GM12878 (cell line): ENCODE data around the gene SEC16A. TPM values are rescaled to one million over a fixed set of nuclear protein-coding genes. Genes with fewer than 3 reads are reported as not detected.

ENCODE experiments used
- ATAC-seq: fragments of 200-7000 bp; cut with Tn5 transposase; 3 replicates; pipeline ENCODE4 v1.9.1; 2020; ENCODE audit warnings: mild to moderate bottlenecking, moderate library complexity
- BruUV-seq: library from RNA; stranded (reverse); fragments of 400-500 nt; replicated peaks from 2 replicates; lab custom pipeline; 2021; lab: Mats Ljungman, UMichigan
- CTCF ChIA-PET: fragments of 300-600 bp; sonication (Branson Sonifier 250); formaldehyde crosslinking; extraction: SDS; loops from one replicate; lab custom pipeline; 2021; ENCODE audit warnings: inconsistent platforms; lab: Yijun Ruan, JAX
- POLR2A ChIA-PET: fragments of 350-600 bp; formaldehyde crosslinking; extraction: SDS; loops from one replicate; lab custom pipeline; 2021; ENCODE audit warnings: inconsistent platforms; lab: Charles Lee
- RAD21 ChIA-PET: fragments of 300-600 bp; sonication (Branson Sonifier 250); formaldehyde crosslinking; loops from one replicate; lab custom pipeline; 2023; ENCODE audit warnings: antibody characterized with exemption; ENCODE audit not compliant: unreplicated experiment; lab: Charles Lee
- SMC1A ChIA-PET: fragments of 300-600 bp; sonication (Branson Sonifier 250); formaldehyde crosslinking; loops from one replicate; lab custom pipeline; 2023; ENCODE audit not compliant: unreplicated experiment, uncharacterized antibody; lab: Charles Lee
- DNase-seq: peaks from one replicate; pipeline ENCODE4 v3.0.0-alpha.2; 2011; ENCODE audit warnings: low read depth, low spot score
- FAIRE-seq: peaks from 3 replicates; lab custom pipeline; 2011; peaks lifted over from hg19 to GRCh38; lab: Jason Lieb, UNC
- H2AFZ ChIP-seq: 2 replicates; pipeline ENCODE4 v1.6.0; 2011; ENCODE audit warnings: low read depth, low read length, control low read depth; ENCODE audit not compliant: control insufficient read depth
- H3K27ac ChIP-seq: 2 replicates; pipeline ENCODE4 v1.5.1; 2011; ENCODE audit warnings: control low read depth; ENCODE audit not compliant: control insufficient read depth, insufficient read depth
- H3K27me3 ChIP-seq, 2 experiments: replicated peaks in 1 of 2; 2 replicates each; pipeline versions ENCODE4 v1.6.0 to v1.6.1; 2011; ENCODE audit warnings: low read length in 1 of 2; ENCODE audit not compliant: control insufficient read depth in 2 of 2, insufficient read depth in 2 of 2
- H3K36me3 ChIP-seq, 2 experiments: 2 replicates each; pipeline ENCODE4 v1.5.1; 2011; ENCODE audit warnings: low read length in 1 of 2; ENCODE audit not compliant: control insufficient read depth in 2 of 2, insufficient read depth in 2 of 2
- H3K4me1 ChIP-seq: 2 replicates; pipeline ENCODE4 v1.6.1; 2011; ENCODE audit warnings: mild to moderate bottlenecking, low read length, moderate library complexity, mixed read lengths; ENCODE audit not compliant: control insufficient read depth, insufficient read depth
- H3K4me2 ChIP-seq: 2 replicates; pipeline ENCODE4 v1.6.0; 2011; ENCODE audit warnings: control low read depth; ENCODE audit not compliant: control insufficient read depth, insufficient read depth
- H3K4me3 ChIP-seq: fragments of 200-600 bp; sonication (generic); 2 replicates; pipeline ENCODE4 v1.5.1; 2016
- H3K79me2 ChIP-seq: 2 replicates; pipeline ENCODE4 v1.6.0; 2011; ENCODE audit warnings: low read length; ENCODE audit not compliant: control insufficient read depth, insufficient read depth
- H3K9ac ChIP-seq: 2 replicates; pipeline ENCODE4 v1.8.0; 2011; ENCODE audit warnings: low read length, control low read depth, mixed read lengths; ENCODE audit not compliant: control insufficient read depth, insufficient read depth
- H3K9me3 ChIP-seq: replicated peaks from 3 replicates; pipeline ENCODE4 v1.5.1; 2011; ENCODE audit warnings: mild to moderate bottlenecking, low read length; ENCODE audit not compliant: control insufficient read depth, insufficient read depth
- H4K20me1 ChIP-seq: 2 replicates; pipeline ENCODE4 v1.6.0; 2011; ENCODE audit not compliant: control insufficient read depth, insufficient read depth
- BHLHE40 ChIP-seq, 2 experiments: fragments of 450-650 bp in 1 of 2; IDR thresholded peaks; 2 replicates each; pipeline ENCODE4 v1.6.1; 2011 to 2017; ENCODE audit warnings: low read depth in 2 of 2, borderline replicate concordance in 1 of 2, improper control_type of control experiment in 1 of 2, low read length in 1 of 2, mild to moderate bottlenecking in 1 of 2
- EGR1 ChIP-seq, 2 experiments: IDR thresholded peaks; 1 replicate in 1 of 2; 2 replicates in 1 of 2; pipeline ENCODE4 v1.6.1; 2011 to 2012; ENCODE audit warnings: low read depth in 2 of 2, low read length in 2 of 2, borderline replicate concordance in 1 of 2, mild to moderate bottlenecking in 1 of 2, moderate library complexity in 1 of 2
- MXI1 ChIP-seq: fragments of 150-350 bp; IDR thresholded peaks from 2 replicates; pipeline ENCODE4 v1.6.1; 2011; ENCODE audit warnings: low read depth, mild to moderate bottlenecking, inconsistent platforms, low read length, improper control_type of control experiment
- RAD21 ChIP-seq: IDR thresholded peaks from 2 replicates; pipeline ENCODE4 v1.6.1; 2011; ENCODE audit warnings: mild to moderate bottlenecking, low read depth, low read length, moderate library complexity; ENCODE audit not compliant: insufficient read depth
- RUNX3 ChIP-seq: IDR thresholded peaks from 2 replicates; pipeline ENCODE4 v1.6.1; 2012; ENCODE audit warnings: low read length, inconsistent platforms
- SIX5 ChIP-seq: IDR thresholded peaks from 2 replicates; pipeline ENCODE4 v1.6.1; 2011; ENCODE audit warnings: mild to moderate bottlenecking, low read depth, low read length, moderate library complexity; ENCODE audit not compliant: severe bottlenecking
- SMARCA5 ChIP-seq: fragments of 450-650 bp; IDR thresholded peaks from 2 replicates; pipeline ENCODE4 v1.6.1; 2017; ENCODE audit warnings: mild to moderate bottlenecking
- SMC3 ChIP-seq: IDR thresholded peaks from 2 replicates; pipeline ENCODE4 v1.6.1; 2011; ENCODE audit warnings: low read length, improper control_type of control experiment, borderline replicate concordance
- SPI1 ChIP-seq: IDR thresholded peaks from 2 replicates; pipeline ENCODE4 v1.6.1; 2011; ENCODE audit warnings: low read depth, mild to moderate bottlenecking, low read length, moderate library complexity, borderline replicate concordance; ENCODE audit not compliant: insufficient read depth
- YY1 ChIP-seq: IDR thresholded peaks from 2 replicates; pipeline ENCODE4 v1.6.1; 2011; ENCODE audit warnings: low read depth, mild to moderate bottlenecking, low read length
- whole genome bisulfite sequencing: methylation state at CpG from one replicate; pipeline ENCODE4 v1.1.6; 2016; ENCODE audit warnings: low lambda C conversion rate; ENCODE audit not compliant: insufficient replicate concordance, insufficient coverage; ENCODE audit errors: missing lambda C conversion rate; 5-methylcytosine and 5-hydroxymethylcytosine counted together
- in situ Hi-C: fragments of 300-500 bp; cut with MboI; formaldehyde crosslinking; loops from 9 replicates; pipeline ENCODE4 v1.14.3; 2018; ENCODE audit warnings: mixed read lengths
- intact Hi-C: fragments of 100-400 bp; cut with micrococcal nuclease; formaldehyde crosslinking; loops from one replicate; pipeline ENCODE4 v1.14.2; 2022; ENCODE audit not compliant: unreplicated experiment
- polyA plus RNA-seq, 11 experiments: library from polyadenylated mRNA; depleted of rRNA in 4 of 11; unstranded in 6 of 11; stranded (reverse) in 5 of 11; fragments of >200 nt; fragmentation: Nextera tagmentation in 4 of 11; fragmentation: Illumina TruSeq in 1 of 11; extraction: Ambion mirVana in 4 of 11; extraction: Trizol in 1 of 11; gene quantifications; 1 replicate in 1 of 11; 2 replicates in 10 of 11; pipeline versions ENCODE4 v1.2.1 to v1.2.3, GENCODE V29; 2011 to 2016; ENCODE audit warnings: inconsistent platforms in 2 of 11, missing spikeins in 2 of 11, low read depth in 1 of 11
- total RNA-seq, 4 experiments: library from RNA; depleted of rRNA in 3 of 4; stranded (reverse); fragments of >200 nt in 3 of 4; fragmentation: Illumina TruSeq in 1 of 4; extraction: Trizol in 1 of 4; gene quantifications; 2 replicates each; pipeline versions ENCODE4 v1.2.1 to v1.2.3, GENCODE V29; 2013 to 2021
- TF ChIP-seq, protein P1 (sequence below), 3 experiments: IDR thresholded peaks in 2 of 3; conservative IDR thresholded peaks in 1 of 3; 2 replicates each; pipeline ENCODE4 v1.5.1; 2011; ENCODE audit warnings: low read depth in 3 of 3, low read length in 3 of 3, mild to moderate bottlenecking in 3 of 3, control low read depth in 2 of 3, moderate library complexity in 2 of 3, inconsistent platforms in 1 of 3, mixed read lengths in 1 of 3; ENCODE audit not compliant: control insufficient read depth in 2 of 3, insufficient read depth in 1 of 3; ENCODE audit errors: extremely low read depth in 1 of 3

Gene SEC16A
- total and polyA plus RNA-seq, 10 of the 15 experiments (the other 5 are each of a cell fraction or from before 2014, with no cell fraction given), result 9.9 to 59.1 (median 21.7) TPM

DNA sequence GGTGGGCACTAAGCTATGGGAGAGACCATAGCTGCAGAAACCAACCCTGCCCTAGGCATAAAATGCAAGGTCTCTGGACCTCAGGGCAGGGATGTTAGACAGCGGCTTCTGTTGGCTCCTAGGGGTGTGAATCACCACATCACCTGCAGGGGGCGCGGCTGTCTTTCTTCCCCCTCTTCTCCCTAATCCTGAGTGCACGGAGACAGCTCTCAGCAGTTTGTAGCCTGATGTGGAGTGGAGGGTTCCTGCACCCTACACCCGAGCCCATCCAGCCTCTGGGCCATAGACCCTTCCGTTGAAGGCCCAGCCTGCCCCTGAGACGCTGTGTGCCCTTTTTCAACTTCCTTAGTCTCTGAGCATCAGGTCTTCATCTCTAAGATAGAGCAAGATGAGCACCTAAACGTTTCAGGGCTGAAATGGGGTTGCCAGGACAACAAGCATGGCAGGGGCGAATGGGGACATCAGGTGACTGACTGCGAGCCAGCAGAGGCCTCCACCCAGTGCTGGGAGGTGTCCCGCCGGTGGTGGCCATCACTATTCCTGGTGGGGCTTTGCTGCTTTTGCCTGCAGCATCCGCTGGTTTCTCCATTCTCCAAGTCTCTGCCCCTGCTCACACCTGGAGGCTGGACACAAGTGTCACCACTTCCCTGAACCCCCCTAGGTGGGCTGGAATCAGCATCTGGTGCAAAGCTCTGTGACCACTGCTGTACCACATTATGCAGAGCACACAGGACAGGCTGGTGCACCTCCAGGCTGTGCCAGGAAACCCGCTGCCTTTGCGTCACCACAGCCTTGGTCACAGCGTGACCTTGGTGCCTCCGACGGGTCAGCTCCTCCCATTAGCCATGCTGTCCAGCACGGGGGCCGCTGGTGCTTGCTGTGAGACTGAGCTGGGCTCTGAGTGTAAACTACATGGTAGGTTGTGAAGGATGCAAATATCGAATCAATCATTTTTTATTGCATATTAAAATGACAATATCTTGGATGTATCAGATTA is 2.5 kb upstream of the SEC16A start:
- POLR2A ChIA-PET, result interaction anchor here (1.2 kb wide), 1 partner anchor 140 kb away, joined by 3 read pairs; no protein-coding TSS in a partner anchor
- H3K4me2 ChIP-seq, result no peak overlapping the region
- H3K4me3 ChIP-seq, result no peak overlapping the region
- RAD21 ChIA-PET, result interaction anchor here (0.9 to 7.8 kb wide), 10 partner anchors 54 to 215 kb away, joined by 3 to 126 read pairs (median 4); no protein-coding TSS in a partner anchor
- peaks cover 21% of the 10 kb centered on the region for H3K79me2 ChIP-seq
- peak; percentile 89 for FAIRE-seq
- peak; percentile 40 for ATAC-seq
- H3K4me1 ChIP-seq, result peaks cover 6% of the 10 kb centered on the region; the same call in 1 of the 2 replicates
- no TSS peak for BruUV-seq
- H2AFZ ChIP-seq, result no peak overlapping the region
- in situ Hi-C loops, result no loop called here
- H3K9me3 ChIP-seq, result no peaks in the 10 kb centered on the region
- no peak for DNase-seq
- CTCF ChIA-PET, result interaction anchor here (0.6 to 9.0 kb wide), 24 partner anchors 14 to 244 kb away, joined by 3 to 223 read pairs (median 4); no protein-coding TSS in a partner anchor
- 11% methylated on average over 21 of the region's 21 CpGs for WGBS
- H3K9ac ChIP-seq, result no peak overlapping the region
- no peaks in the 10 kb centered on the region for H3K27me3 ChIP-seq
- TF ChIP-seq EGR1 (IDR thresholded peaks at IDR 0.05; ENCODE audit: borderline replicate concordance in 1 of 2, low read depth in 2 of 2, low read length in 2 of 2) (no peak), SMC3 (peak; percentile 93), RAD21 (peak; percentile 72), YY1 (peak; percentile 60; the same call in 1 of the 2 replicates), SIX5 (no peak), BHLHE40 (IDR thresholded peaks at IDR 0.05; ENCODE audit: borderline replicate concordance in 1 of 2, low read depth in 2 of 2, low read length in 1 of 2) (0 out of 4 replicates have a peak, but pooled peaks of 1 of the 2 experiments have one; percentile 8), RUNX3 (peak; percentile 20; the same call in 1 of the 2 replicates), SPI1 (no peak), MXI1 (0 out of 2 replicates have a peak, but pooled peaks have one; percentile 25), SMARCA5 (peak; percentile 75; the same call in 1 of the 2 replicates)
- TF ChIP-seq, protein P1, sequence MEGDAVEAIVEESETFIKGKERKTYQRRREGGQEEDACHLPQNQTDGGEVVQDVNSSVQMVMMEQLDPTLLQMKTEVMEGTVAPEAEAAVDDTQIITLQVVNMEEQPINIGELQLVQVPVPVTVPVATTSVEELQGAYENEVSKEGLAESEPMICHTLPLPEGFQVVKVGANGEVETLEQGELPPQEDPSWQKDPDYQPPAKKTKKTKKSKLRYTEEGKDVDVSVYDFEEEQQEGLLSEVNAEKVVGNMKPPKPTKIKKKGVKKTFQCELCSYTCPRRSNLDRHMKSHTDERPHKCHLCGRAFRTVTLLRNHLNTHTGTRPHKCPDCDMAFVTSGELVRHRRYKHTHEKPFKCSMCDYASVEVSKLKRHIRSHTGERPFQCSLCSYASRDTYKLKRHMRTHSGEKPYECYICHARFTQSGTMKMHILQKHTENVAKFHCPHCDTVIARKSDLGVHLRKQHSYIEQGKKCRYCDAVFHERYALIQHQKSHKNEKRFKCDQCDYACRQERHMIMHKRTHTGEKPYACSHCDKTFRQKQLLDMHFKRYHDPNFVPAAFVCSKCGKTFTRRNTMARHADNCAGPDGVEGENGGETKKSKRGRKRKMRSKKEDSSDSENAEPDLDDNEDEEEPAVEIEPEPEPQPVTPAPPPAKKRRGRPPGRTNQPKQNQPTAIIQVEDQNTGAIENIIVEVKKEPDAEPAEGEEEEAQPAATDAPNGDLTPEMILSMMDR (IDR thresholded peaks at IDR 0.05 in 2 of 3, conservative IDR thresholded peaks at IDR 0.05 in 1 of 3; ENCODE audit: control insufficient read depth in 2 of 3, extremely low read depth in 1 of 3, insufficient read depth in 1 of 3, low read depth in 3 of 3, low read length in 3 of 3), result peak; percentile 90 to 94 (median 91)
- H4K20me1 ChIP-seq, result no peaks in the 10 kb centered on the region; the same call in 1 of the 2 replicates
- SMC1A ChIA-PET, result interaction anchor here (1.1 to 7.0 kb wide), 7 partner anchors 55 to 162 kb away, joined by 3 to 60 read pairs (median 4); no protein-coding TSS in a partner anchor
- no peaks in the 10 kb centered on the region for H3K36me3 ChIP-seq
- intact Hi-C loops, result loop anchor here (1.0 to 5.0 kb wide), 3 partner anchors 62 to 202 kb away; partner anchors contain the start of genes AGPAT2 and NOTCH1
- no peak overlapping the region for H3K27ac ChIP-seq
